GM21381 (cell line): Measurements from ENCODE around the gene TTC16.
"Not testable (repeated sequence)": the region's sequence is repeated elsewhere in the genome, so short reads cannot be mapped to it uniquely, and the experiment has no call there.

ENCODE experiments used
- ATAC-seq: cut with Tn5 transposase; IDR thresholded peaks from one replicate; pipeline ENCODE4 v1.9.1; 2021; ENCODE audit warnings: mild to moderate bottlenecking, moderate library complexity; ENCODE audit not compliant: unreplicated experiment

TTC16 gene

GRCh38 chr9:127735530-127736185, 19.8 kb downstream of the TTC16 start:
- ATAC-seq: no peak

GRCh38 chr9:127738666-127739065, 22.8 kb downstream of the TTC16 start:
- no peak for ATAC-seq

GRCh38 chr9:127739614-127740330, 23.9 kb downstream of the TTC16 start:
- ATAC-seq: no peak

GRCh38 chr9:127741831-127742434, 26.1 kb downstream of the TTC16 start:
- ATAC-seq: no peak

- ATAC-seq: no peak
Measured at GRCh38 chr9:127742435-127743088, 26.7 kb downstream of the TTC16 start.

GRCh38 chr9:127744398-127745110, 28.7 kb downstream of the TTC16 start:
- no peak for ATAC-seq

GRCh38 chr9:127746959-127747569, 31.2 kb downstream of the TTC16 start:
- no peak for ATAC-seq

GRCh38 chr9:127749090-127749787, 33.4 kb downstream of the TTC16 start:
- ATAC-seq: no peak

- no peak for ATAC-seq
Measured at GRCh38 chr9:127751269-127752054, 35.6 kb downstream of the TTC16 start.

GRCh38 chr9:127753148-127753547, 37.3 kb downstream of the TTC16 start:
- ATAC-seq: no peak

- ATAC-seq: no peak
Measured at GRCh38 chr9:127753622-127754021, 37.7 kb downstream of the TTC16 start.

GRCh38 chr9:127754099-127755060, 38.5 kb downstream of the TTC16 start:
- no peak for ATAC-seq

- ATAC-seq: no peak
Measured at GRCh38 chr9:127755061-127756060, 39.5 kb downstream of the TTC16 start.

GRCh38 chr9:127756233-127756632, 40.4 kb downstream of the TTC16 start:
- no peak for ATAC-seq

- not testable (repeated sequence) for ATAC-seq
Measured at GRCh38 chr9:127756776-127757175, 40.9 kb downstream of the TTC16 start.

GRCh38 chr9:127758843-127759242, 43.0 kb downstream of the TTC16 start:
- ATAC-seq: no peak

- ATAC-seq: no peak
Measured at GRCh38 chr9:127761061-127761460, 45.2 kb downstream of the TTC16 start.
